GM12892 (cell line): Measurements from ENCODE around the gene AKAP8L.

Source experiments
- POLR2A ChIP-seq: IDR thresholded peaks from 2 replicates; pipeline ENCODE4 v1.6.1; 2011; ENCODE audit warnings: low read depth, low read length, control low read depth
- POLR2AphosphoS5 ChIP-seq: IDR thresholded peaks from 2 replicates; pipeline ENCODE4 v1.6.1; 2011; ENCODE audit warnings: low read depth, low read length, control low read depth
- TAF1 ChIP-seq: IDR thresholded peaks from 2 replicates; pipeline ENCODE4 v1.6.1; 2011; ENCODE audit warnings: low read depth, mild to moderate bottlenecking, control low read depth, low read length, borderline replicate concordance

- 0 out of 2 replicates have a peak, but pooled peaks have one; percentile 44 for TF ChIP-seq POLR2A
- TF ChIP-seq TAF1: 0 out of 2 replicates have a peak, but pooled peaks have one; percentile 32
- no peak for TF ChIP-seq POLR2AphosphoS5
Observed at GRCh38 chr19:15331419-15332310, 87.1 kb downstream of the AKAP8L start.
